GM12873 (cell line): ENCODE data around the gene FGF14.

Experiments used
- TF ChIP-seq, protein P1 (sequence below): IDR thresholded peaks from 2 replicates; pipeline ENCODE4 v1.5.1; 2012; ENCODE audit warnings: low read depth, mild to moderate bottlenecking, moderate library complexity, low read length, control low read depth; ENCODE audit not compliant: insufficient read depth; ENCODE audit errors: missing control alignments

Gene FGF14

DNA sequence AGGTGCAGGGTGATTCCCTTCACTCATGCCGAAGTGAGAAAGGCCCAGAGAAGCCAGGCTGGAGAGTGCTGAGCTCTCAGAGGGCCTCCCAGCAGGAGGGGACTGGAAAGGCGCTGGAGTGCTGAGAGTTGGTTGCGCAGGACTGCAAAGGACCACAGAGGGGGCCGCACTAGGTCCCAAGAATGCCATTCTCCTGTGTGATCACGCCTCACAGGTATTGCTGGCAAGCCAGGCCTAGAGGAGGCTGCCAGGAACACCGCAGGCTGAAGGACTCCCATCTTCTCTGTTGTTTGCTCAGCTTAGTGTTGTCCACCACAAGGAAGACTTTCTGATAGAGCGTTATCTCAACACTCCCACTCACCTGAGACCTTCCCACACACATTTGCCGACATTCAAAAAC lies 165.0 kb downstream of the FGF14 start:
- TF ChIP-seq, protein P1, sequence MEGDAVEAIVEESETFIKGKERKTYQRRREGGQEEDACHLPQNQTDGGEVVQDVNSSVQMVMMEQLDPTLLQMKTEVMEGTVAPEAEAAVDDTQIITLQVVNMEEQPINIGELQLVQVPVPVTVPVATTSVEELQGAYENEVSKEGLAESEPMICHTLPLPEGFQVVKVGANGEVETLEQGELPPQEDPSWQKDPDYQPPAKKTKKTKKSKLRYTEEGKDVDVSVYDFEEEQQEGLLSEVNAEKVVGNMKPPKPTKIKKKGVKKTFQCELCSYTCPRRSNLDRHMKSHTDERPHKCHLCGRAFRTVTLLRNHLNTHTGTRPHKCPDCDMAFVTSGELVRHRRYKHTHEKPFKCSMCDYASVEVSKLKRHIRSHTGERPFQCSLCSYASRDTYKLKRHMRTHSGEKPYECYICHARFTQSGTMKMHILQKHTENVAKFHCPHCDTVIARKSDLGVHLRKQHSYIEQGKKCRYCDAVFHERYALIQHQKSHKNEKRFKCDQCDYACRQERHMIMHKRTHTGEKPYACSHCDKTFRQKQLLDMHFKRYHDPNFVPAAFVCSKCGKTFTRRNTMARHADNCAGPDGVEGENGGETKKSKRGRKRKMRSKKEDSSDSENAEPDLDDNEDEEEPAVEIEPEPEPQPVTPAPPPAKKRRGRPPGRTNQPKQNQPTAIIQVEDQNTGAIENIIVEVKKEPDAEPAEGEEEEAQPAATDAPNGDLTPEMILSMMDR: no peak

DNA sequence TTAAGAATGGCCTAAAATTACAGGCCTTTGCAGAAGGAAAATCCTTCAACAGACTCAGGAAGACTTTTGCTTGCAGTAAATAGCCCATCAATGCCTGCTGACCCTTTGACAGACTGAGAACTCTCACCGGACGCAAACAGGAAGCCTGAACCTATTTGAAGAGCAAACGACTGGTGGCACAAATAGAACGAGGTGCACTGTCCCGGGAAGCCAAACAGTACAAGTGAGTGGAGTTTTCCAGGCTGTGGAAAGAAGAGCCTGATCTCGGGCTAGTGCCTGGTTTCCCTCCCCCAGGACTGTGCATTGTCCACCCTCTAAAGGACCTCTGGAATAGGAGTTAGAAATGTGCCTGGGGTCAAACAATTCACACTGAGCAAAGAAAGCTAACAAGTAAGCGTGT lies 165.5 kb downstream of the FGF14 start:
- TF ChIP-seq, protein P1: no peak

DNA sequence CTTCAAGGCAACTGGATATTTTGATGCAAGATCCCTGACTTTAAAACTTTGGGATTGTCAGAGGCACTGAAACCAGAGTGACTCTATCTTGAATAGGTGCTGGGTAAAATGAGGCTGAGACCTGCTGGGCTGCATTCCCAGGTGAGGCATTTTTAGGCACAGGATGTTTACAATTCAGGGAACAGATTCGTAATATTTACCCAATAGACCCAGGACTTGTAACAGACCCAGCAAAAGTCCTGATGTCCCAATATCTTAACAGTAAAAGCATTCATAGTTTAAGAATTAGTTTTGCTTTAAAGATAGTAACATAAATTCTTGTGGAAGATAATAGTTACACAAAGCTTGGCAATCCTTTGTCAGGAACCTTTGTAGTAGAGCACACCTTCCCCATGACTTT lies 166.2 kb downstream of the FGF14 start:
- TF ChIP-seq, protein P1: no peak

DNA sequence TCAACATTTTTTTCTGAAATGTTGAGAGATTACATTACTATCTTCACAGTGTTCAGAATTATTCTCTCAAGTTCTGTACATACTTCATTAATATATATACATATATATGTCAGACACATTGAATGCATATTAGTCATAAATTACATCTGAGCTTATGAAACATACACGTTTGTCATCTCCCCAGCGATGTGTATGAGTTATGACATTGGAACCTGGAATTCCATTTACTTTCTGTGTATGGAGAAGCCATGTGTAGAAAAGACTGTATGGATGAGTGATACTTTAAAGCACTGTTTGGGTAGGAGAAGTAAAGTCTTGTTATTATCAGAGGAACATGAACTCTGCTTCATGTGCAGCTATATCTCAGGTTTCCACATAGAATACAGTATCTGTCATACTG lies 167.2 kb downstream of the FGF14 start:
- TF ChIP-seq, protein P1: no peak

DNA sequence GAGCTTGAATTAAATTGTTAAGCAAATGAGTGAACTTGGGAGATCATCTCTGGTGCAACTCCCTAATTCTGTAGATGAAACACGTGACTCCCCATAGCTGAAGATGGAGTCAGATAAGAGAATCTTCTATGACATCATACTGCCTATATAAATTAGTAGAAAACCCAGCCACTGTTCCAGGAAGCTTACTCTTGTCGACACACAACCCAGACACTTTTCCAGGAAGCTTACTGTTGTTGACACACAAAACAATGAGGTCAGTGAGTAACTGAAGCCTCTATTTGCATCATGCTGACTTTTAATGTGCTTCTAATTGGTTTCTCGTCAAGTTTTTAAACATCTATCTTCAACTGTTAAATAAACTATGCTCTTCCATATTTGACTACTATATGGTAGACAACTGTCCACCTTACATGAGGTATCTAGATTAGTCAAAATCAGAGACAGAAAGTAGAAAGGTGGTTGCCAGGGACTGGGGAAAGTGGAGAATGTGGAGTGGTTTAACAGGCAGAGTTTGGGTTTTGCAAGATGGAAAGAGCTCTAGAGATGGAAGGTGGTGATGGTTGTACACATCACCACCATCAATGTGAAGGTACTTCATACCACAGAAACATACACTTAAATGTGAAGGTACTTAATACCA lies 168.2 kb downstream of the FGF14 start:
- TF ChIP-seq, protein P1: no peak

DNA sequence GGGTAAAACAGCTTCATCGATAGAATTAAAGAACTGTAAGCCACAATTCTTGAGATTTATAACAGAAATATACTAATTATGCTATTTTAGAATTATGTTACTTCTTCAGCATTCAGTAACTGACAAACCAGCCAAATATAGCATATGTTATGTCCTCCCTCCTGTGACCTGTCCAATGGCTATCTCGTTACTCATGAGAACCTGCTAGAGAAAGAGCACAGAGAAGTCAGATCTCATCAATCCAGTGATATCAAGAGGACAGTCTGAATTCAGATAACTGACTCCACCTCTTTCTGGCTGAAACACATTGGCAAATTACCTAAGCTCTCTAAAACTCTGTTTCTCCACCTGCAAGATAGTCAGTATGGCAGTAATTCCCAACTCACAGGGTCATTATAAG lies 170.4 kb downstream of the FGF14 start:
- TF ChIP-seq, protein P1: no peak

DNA sequence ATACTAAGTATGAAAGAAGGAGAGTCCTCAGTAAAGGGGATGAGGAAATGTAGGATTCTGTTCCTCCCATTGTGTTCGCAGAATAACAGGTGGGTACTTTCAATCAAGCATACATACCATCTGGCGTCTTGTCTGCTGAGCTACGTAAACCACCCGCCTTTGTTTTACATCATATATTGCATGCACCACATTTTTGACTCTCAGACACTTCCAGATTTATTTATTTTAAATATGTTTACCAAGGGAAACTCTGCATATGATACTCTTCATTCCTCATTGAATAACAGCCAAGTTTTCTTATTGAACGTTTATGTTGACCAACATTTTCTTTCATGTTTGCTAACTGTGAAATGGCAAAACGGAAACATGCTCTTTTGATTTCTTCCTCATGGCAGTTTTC lies 174.1 kb downstream of the FGF14 start:
- TF ChIP-seq, protein P1: no peak
